Fibroblast of upper back skin (primary cell): ENCODE measurements around the gene ADAM12.

Experiments
- DNase-seq: peaks from one replicate; pipeline ENCODE4 v3.0.0-alpha.2; 2013

The ADAM12 gene

DNA sequence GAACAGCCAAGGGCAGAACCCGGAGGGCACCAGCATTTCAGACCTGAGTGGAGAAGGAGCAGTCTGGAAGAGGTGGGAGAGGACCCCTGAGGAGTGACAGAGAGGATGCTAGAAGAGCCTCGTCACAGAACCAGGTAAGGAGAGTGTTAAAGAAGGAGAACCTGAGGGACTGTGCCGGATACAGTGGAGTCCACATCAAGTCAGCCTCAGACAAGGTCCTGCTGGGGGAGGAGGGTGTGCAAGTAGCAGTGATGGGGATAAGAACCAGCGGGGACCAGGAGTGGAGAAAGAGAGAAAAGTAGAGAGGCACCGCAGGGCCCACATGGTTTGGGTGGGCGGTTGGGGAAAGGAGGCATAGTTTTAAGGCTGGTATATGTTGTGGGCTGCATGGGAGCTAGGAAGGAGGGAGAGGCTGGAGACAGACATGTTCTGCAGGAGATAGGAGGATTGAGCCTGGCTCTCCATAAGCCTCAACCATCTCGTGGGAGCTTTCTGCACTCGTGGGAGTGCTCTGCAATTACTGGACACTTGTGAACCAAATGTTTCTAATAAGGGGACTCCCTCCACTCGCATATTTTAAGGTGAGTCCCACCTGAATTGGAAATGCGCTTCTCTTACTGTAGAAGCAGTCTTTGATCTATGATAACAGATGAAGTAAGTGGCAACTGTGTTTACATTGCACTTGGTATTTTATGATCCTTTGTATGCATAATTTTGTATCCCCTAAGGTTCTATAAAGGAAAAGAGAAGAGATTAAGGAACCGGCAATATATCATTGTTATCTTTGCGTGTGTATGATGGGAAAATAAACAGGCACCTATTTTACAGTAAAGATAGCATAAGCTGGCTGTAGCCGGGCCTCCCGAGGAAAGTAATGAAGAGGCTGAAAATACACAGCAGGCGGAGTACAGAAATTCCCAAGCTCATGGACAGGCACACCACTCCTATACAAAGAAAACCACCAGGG lies 154.8 kb downstream of the ADAM12 start:
- DNase-seq: no peak

DNA sequence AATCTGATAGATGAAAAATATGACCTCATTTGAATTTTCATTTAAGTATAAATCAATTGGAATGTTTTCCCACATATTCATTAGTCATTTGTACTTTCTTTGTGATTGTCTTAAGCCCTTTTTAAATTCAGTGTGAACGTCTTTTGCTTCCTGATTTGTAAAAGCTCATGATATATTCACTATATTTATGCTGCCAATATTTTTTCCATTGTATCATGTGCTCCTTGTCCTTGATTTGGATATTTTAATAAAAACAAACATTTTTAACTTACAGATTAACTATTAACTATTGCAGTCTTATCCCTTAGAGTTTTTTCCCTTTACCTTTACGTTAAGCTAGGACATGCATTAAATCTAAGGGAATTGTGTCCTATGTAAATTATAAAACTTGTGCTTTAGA lies 157.7 kb downstream of the ADAM12 start:
- no peak for DNase-seq

DNA sequence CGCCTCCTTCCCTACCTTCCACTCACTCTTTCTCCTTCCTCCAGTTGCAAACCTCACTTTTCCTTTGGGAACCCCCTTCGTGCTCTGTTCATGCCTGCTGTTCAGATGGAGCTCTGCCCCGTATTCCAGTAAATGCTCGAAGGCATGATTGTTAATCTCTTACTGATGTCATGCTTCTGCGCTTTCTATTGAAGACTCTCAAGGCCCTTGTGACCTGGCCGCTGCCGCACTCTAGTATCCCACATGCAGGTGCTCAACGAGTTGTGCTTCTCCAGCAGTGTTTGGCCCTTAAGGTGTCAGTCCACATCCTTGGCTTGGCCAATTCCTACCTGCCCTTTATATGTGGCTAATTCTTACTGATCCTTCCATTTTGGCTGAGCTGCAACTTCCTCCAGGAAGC lies 158.6 kb downstream of the ADAM12 start:
- DNase-seq: no peak

DNA sequence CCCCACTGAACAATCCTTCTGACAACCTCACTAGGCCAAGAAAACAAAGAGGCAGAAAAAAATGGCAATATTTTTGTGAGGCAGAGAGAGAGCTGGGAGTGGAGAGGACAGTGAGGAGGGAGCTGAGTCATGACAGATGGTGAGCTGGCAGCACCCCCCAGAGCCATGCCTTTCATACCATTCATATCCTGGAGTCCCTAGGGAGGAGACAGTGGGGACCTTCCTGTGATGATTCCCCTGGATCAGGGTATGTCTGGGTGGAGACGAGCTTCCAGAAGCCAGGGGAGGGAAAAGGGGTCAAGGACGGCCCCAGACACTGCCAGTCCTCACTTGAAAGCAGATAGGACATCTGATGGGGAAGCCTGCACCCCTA lies 160.5 kb downstream of the ADAM12 start:
- DNase-seq: peak; percentile 32

DNA sequence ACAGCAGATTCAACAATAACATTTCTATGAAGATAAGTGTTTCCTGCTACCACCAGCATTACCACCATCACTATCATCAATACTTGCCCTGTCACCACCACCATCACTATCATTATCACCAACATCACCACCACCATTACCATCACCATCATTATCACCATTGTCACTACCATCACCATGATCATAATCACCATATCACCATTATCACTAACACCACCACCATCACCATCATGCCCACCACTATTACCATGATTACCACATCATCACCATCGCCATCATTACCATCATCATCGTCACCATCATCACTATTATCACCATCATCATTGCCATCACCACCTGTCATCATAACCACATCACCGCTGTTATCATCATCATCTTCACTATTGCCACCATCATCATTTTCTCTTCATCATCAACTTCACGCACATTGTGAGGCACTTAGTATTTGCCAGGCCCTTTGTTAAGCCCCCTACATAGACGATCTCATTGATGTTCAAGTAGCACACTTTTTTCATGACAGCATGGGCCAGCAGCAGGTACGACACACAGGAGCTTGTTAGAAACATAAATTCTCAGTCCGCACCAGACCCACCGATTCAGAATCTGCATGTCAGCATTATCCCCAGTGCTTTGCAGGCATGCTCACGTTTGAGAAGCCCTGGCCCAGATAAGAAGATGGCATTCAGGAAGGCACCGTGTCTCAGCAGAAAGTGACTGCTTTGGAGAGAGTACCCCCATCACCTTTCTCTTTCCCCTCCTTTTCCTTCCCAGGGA lies 161.1 kb downstream of the ADAM12 start:
- no peak for DNase-seq

DNA sequence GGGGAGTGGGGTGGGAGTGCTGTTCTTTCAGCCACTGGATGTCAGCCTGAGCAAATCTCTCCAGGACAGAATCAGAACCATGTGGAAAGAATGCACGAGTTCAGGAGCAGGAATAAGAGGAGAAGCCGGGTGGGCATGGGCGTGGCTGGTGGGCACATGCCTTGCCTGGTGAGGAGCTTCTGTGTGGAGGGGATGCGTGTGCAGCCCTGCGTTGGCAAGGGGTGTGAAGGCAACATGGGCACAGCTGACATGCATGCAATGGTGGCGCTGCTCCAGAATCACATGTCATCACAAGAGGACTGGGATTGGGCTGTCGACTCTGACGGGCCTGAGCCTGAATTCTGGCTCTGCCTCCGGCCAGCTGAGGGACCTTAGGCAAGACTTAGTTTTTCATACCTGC lies 162.1 kb downstream of the ADAM12 start:
- DNase-seq: no peak

DNA sequence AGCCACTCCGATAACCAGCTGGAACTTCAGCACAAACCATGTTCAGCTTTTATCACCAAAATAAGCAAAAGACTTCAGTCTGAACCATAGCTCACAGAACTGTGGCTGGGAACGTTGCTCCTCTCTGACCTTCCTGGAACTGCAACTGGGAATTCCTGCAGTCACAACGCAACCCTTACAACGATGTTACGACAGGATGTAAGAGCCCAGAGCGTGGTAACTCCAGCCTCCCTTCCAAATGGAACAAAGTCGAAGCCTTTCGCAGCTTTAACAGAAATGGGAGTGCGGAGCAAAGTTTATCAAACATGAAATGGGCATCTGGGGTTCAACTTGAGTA lies 162.6 kb downstream of the ADAM12 start:
- DNase-seq: no peak

DNA sequence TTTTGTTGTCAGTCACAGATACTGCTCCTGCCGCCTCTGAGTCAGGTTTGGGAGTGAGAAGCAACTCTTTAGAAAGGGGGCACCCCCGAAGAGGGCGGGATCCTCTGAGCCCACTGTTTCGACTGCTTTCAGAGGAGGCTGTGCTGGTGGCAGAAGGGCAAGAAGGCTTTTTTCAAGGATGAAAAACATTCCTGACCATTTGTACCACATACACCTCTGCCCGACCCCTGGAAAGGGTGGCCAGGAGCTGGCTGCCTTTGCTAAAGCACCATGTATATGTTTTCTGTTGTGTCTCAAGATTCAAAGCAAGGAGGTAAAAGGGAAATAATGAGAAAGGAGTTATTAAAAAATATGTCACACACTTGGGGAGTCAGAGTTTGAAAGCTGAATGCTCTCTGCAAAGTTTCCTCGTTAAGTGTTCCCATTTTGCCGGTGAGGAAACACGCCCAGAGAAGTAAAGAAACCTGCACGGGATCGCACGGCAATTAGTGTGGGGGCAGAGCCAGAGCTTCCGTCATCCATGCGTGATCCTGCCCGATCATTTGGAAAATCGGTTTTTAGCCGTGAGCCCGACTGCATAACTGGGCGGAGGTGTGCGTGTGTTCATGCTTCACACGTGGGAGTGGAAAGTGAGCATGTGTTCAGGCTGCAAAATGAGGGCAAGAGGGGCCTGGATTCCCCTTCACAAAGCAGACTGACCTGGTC lies 163.2 kb downstream of the ADAM12 start:
- no peak for DNase-seq

DNA sequence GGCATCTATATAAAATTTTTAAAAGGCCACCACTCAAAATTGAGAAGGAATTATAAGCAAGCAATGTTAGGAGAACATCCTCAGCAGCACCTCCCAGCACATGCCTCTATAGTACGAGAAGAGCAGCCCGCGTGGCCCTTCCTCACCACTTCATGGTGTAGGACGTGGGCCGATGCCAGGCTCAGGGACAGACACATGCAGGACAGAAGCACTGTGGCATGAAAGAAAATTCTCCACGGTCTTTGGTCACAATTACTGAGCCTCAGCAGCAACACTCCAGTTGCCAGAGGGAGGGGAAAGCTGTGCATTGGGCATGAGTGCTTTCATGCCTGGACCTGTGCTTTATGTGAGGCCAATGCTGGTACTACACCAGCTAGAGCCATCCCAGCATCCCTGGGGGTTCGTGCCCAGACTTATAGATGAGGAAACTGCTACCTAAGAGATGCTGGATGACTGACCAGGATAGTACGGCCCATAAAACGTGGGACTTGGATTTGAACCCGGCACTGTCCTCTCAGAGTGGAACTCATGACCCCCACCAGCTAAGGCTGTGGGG lies 164.7 kb downstream of the ADAM12 start:
- no peak for DNase-seq

DNA sequence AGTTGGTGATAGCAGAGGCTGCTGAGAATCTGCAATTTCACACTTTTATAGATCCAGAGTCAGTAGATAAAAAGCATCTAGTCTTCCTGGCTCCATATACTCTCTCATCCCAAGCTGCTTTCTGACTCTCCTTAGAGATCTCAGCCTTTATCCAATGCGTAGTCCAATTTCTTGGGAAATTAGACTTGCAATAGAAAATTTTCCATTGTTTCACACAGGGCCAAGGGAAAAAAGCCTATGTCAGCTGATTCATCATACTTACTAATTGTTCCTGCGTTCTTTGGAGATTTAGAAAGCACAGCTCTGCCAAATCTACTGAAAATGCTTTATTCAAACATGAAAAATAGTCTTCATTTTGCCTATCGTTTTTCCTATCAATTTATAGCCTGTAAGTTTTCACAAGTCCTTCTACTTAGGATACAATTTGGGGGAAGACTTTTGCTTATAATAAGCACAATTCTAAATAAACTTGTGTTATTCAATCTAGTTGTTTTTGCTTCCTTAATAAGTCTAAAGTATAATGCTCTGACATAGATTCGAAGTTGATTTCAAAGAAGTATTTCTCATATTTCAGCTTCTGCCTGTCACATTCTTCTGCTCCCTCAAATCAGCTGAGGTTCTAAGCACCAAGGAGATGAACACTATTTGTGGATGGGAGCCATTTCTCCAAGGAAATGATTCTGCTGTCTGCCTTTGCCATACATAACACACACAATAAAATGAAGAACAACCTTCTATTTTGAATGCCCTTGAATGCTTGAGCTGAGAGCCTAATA lies 165.4 kb downstream of the ADAM12 start:
- peak; percentile 66 for DNase-seq

DNA sequence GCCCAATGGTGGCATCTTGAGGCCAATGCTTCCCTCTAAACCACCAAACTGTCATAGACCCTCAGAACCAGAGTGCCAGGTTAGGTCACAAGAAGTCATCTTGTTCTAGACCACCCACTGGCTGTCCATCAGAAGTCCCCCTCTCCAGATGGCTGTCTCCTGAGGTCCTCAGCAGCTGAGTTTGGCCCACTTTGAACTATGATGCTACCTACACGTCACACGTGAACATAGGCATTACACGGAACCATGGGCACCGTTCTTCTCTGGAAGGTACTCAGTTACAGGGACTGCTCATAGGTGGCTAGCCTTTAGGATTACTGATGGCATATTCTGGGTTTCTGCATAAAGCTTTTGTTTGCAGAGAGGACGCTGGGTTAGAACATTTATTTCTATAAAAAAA lies 166.4 kb downstream of the ADAM12 start:
- DNase-seq: no peak

DNA sequence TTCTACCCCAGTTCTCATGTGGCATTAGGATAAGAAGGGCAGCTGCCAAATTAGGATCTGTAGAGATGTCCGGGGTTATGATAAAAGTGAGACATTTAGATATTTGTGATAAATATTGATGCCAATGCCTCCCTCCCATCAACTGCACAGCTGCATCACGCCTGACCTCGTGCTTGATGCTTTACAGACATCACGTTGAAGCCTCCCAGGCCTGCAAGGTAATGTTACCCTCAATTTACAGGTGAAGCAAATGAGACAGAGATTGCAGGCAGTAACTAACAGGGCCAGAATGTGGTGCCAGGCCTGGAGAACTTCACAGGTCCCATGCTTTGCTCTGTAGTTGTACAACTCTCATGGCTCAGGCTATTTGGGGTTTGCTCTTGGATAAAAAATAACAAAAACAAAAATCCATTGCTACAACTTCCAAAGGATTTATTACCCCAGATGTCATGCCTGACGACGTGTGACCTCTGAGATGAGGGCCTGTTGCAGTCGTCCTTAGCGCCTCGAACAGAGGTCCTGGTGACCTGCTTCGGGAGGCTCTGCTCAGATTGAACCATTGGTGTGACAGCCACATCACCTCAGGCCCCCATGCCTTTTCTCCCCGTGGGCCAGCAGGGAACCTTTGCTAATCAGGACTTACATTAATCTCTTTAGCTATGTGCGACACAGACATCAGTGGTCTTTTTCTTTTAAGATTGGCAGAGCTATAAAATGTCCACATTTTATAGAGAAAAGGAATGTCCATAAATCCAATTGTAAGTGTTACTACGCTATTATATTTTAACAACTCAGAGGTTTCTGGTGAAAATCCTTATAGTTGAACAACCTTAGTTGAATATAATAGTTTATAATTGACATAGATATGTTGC lies 169.3 kb downstream of the ADAM12 start:
- no peak for DNase-seq

DNA sequence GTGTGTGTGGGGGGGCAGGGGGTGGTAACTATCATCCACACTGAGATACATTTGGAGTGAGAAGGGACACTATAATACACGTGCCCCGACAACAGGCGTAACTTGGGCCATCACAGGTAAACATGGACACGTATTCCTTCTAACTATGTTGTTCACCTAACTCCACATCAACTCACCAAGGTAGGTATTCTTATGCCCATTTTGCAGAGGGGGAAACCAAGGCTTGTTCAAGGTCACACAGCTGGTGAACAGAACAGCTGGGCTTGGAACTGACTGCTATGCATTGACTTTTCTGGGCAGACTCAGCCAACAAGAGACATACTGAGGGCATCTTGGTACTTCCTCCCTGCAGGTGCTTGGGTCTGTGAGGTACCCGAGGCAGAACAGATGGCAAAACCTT lies 170.1 kb downstream of the ADAM12 start:
- no peak for DNase-seq

DNA sequence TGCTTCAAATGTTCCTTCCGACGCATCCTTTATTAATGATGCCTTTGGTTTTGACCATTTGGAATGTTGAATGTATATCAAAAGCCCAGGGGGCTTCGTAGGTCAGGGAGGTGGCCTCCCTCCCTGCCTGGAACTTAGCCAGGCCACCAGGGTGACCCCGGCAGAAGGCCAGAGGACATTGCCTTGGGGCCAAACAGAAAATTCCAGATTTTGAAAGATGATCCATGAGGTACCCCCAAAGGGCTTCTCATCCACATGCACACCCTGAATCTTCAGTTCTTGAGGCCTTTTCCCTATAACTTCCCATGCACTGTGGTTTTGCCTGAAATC lies 171.7 kb downstream of the ADAM12 start:
- no peak for DNase-seq

DNA sequence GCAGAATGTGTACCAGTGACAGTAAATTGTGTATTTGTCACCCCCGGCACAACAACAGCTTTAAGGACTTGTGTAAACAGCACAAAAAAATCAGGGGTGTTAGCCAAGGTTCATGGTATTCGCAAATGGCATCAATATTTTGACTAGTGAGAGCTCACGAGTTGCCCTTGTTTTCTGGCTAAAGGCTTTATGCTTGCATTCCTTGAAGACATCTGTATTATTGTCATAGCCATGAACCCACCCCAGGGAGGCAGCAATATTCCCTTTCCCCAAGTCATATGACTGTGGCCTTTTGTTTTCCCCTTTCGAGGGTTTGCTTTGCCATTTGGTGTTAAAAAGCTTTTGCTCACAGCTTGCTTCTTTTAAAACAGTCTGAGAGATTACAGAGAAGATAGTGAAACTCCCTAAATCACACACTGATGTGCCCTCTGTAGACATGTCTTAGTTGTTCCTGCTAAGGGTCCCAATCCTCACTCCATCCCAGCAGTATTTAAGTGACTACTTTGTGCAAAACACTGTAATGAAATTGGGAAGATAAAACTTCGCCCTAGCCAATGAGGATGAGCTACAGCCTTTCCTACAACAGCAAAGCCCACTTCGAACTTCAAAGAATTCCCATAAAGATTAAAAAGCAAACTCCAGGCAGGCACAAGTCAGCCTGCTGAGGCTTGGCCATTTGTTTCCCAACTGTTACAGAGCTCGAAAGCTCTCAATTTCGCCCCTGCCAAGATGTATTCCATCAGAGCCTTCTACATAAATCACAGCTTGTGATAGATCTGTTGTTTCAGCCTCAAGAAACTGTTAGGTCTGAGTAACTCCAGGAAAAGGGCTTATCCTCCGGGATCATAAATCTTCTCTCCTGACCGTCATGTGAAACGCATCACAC lies 172.3 kb downstream of the ADAM12 start:
- DNase-seq: peak; percentile 99

DNA sequence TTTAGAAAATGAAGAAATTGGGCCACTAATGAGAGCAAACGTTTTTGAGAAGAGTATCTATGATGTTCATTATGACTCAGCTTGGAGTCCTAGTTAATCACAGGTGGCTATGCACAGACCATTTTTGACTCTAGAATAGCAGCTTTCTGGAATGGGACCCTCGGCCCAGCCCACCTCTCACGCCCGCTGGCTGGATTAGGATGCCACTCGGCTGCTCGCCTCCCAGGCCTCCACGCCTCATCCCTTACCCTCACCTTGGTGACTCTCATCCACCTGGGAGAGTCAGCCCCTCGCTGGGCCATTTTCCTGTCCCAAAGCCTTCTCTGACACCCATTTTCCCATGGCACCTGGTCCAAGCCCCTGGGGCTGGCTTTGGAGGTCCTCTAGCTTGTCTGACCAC lies 173.6 kb downstream of the ADAM12 start:
- DNase-seq: no peak

DNA sequence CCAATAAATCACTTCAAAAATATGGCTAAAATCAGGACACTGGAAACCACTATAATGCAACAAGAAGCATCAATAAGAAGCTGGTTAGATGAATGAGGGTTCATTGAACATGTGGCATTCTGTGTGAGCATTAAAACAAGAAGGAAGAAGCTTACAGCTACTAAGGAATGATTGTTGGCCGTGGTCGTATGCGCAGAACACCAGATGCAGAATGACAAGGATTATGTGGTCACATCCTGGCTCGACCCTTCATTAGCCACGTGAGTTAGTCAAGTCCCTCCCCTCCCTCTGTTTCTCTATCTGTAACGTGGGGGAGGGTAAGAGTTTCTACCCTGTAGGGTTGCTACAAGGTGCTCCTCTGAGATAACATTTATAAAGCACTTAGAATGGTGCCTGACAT lies 174.3 kb downstream of the ADAM12 start:
- DNase-seq: peak; percentile 33

DNA sequence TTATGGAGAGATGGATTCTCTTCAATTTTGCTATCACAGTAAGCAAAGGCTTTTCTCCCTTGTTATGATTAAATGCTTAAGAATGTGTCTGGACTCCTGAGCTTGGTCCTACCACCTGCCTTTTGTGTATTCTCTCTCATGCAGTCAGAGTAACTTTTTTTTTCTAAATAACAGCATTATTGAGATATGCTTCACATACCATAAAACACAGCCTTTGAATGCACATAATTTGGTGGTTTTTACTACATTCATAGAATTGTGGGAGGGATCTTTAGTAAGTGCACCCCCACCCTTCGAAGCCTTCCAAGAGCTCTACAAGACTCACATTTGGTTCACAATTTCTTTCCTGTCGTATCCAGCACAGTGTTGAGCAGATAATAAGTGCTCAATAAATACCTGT lies 175.5 kb downstream of the ADAM12 start:
- DNase-seq: peak; percentile 85

DNA sequence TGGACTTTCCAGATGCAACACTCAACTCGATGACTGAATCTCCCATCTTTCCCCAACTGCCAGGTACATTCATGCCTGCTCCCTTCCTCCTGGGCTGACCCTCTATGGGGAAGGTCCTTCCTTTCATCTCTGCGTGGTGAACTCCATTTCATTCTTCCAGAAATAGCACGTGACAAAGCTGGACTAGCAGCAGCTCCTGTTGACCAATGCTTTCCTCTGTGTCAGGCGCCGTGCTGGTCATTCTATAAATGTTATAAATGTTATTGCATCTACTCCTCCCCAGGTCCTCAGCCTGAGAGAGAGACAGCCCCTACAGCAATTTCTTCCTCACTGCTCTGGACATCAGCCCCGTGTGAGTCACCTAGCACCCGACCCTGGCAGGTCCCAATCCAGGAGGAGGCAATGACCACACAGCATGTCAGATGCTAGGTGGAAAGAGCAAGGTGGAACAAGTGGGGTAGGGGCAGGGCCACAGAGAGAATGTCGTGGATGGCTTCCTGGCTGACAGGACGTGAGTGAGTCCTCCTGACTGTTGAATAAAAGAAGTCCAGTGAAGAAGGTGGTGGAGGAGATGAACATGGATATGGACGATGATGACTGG lies 178.1 kb downstream of the ADAM12 start:
- no peak for DNase-seq

DNA sequence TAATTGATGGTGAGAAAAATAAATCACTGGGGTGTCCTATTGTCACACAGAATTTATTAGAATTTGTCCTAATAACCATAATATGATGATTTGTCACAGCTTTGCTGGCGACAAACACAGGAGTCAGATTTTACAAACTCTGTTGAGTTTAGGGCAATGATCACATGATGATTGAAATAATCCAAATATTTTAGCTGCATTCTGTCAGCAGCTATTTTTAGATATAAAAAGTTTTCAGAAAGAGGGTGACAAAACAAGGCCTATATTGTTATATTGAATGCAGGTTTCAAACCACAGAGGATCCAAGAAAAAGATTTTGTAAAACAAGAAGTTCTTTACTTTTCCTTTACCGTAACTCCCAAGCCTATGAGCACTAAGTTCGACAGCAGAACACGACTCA lies 178.8 kb downstream of the ADAM12 start:
- peak; percentile 35 for DNase-seq
